ENCODE results near the gene CELF2.

Gene CELF2

DNA sequence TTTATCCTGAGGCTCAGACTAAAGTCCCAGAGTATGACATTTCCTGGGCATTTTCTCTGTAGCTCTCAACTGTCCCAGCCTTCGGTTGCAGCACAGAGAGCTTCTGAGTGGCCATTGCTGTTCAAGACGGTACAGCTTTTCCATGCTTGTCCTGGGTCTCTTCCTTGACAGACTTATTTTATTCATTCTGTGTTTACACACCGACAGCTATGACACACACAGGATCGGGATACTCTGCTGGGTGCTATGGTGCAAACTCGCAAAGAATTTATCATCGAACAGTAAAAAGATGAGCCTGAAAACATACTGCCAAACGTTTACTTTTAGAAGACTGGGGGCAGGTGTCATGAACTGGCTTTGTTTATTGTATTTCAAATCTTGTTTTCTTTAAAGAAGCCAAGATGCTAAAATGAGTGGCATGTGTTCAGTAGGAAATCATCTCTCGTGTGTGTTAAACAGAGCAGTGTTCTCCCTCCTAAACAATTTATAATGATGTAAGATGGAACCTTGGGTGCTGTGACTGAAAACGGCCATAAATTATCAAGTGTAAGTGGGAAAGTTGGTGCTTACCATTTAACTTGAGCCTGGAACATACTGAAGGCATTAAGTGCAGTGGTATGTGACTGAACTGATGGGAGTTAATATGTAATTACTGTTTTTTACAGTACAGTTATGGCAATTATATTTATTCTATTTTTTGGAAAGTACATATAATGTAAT lies 120.8 kb downstream of the CELF2 start:
- no peak for DNase-seq

DNA sequence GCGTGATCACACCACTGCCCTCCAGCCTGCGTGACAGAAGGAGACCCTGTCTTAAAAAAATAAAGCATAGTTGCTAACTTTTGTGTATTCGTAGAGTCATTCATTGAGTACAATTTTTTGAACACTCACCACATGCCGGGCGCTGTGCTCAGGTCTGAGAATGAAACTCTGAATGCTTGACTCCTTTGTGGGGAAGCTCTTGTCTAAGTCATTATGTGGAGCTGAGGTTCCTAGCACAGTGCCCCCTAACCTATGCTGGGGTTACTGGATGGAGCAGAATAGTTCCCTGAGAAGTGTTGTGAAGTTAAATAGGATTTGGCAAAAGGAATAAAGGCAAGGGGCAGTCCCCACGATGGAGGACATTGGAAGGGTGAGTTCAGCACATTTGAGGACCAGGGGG lies 123.3 kb downstream of the CELF2 start:
- DNase-seq = no peak

DNA sequence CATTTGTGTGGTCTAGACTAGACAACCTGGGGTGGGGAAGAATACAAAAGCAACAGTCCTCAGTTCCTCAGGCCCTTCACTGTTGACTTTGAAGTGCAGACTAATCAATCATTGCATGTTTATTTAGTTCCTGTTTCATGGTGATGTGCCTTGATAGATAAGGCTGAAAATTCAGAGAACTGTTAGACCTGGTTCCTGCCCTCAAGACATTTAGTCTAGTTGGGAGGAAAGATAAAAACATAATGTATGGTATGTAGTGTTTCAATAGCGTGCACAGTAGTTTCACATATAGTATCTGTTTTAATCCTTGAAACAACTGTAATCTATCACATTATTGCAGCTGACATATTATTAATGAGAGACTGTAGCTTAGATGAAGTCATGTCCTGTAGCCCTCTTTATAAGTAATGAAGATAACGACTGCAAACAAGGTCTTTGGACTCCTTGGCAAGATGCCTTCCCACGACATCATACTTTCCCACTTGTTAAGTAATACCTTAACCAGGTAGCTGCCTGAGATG lies 124.0 kb downstream of the CELF2 start:
- DNase-seq = no peak

- no peak for DNase-seq
These were observed 125.1 kb downstream of the CELF2 start for GRCh38 chr10:11142777-11143176.

- no peak for DNase-seq
These were observed 125.6 kb downstream of the CELF2 start for GRCh38 chr10:11143242-11143641.

- DNase-seq = no peak
These were observed 127.2 kb downstream of the CELF2 start for GRCh38 chr10:11144626-11145494.

GRCh38 chr10:11145495-11145855 lies 127.8 kb downstream of the CELF2 start:
- no peak for DNase-seq

DNA sequence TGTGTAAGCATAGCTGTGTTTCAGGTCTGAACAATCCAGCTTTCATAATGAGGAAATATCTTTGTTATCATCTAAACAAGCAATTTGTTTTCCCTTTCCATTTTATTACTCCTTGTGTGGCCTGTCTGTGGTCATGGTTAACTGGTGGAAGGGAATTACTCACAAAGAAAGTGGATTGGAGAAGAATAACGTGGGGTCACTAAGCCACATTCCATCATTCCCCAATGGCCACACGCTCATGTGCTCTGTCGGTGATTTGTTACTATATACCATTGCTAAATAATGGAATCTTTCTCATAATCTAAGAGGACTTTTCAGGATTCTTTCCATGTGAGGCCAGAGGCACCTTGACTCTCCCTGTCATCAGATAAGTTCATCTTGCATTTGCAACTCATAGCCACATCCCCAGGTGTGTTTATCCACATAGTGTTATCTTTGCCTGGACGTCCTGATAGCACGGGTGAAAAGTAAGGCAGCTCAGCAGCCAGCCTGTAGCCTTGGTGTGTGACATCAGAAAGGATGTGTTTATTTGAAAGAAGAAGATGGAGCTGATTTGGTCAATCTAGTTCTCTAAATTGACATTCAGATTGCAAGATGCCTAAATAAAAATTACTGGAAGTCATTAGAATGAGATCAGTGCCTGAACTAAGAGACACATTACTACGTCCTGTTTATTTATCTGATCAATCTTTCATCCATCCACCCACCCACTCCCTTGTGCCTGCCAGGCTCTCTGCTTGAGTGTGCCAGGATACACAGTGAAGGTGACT lies 128.9 kb downstream of the CELF2 start:
- DNase-seq = no peak

- no peak for DNase-seq
These were observed 130.1 kb downstream of the CELF2 start for GRCh38 chr10:11147722-11148121.

- DNase-seq = no peak
These were observed 130.7 kb downstream of the CELF2 start for GRCh38 chr10:11148142-11149028.

- no peak for DNase-seq
These were observed 132.1 kb downstream of the CELF2 start for GRCh38 chr10:11149807-11150141.

DNA sequence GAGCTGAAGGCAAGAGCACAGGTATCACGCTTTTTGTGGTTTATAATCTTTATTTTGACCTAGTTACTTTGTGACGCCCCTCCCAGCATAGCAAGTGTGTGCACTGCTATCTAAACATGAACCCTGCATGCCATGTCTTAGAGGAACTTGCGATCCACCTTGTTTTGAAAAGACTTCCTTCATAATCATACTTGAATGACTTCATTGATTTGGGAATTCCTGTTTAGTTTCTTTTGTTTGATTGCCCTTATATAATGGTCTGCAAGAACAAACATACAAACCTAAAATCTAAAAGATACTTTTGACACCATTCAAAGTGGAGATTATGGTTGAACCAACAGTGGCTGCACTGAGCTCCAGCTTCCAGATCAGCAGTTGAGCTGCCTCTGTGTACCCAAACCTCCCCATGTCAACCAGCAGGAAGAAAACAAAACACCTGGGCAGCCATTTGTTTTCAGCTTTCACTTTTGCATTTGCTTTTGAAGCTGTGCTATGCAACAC lies 132.6 kb downstream of the CELF2 start:
- no peak for DNase-seq

GRCh38 chr10:11150879-11151415 lies 133.3 kb downstream of the CELF2 start:
- DNase-seq = no peak

DNA sequence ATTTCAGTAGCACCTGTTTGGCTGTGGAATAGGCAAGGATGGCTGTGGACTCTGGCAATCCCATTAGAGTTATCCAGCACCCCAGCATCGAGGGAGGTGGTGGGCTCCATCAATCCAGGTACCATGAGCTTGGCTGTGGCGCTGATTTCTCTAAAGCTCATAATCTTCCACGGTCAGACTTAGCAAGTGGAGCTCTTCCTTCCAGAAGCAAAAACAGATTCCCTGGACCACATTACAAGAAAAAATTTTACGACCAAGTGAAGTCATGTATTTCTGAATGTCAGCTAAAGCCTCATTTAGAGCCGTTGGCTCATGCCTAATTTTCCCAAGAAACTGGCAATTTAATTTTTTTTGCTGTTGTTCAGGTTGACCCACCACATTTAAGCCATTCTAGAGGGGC lies 135.1 kb downstream of the CELF2 start:
- no peak for DNase-seq

DNA sequence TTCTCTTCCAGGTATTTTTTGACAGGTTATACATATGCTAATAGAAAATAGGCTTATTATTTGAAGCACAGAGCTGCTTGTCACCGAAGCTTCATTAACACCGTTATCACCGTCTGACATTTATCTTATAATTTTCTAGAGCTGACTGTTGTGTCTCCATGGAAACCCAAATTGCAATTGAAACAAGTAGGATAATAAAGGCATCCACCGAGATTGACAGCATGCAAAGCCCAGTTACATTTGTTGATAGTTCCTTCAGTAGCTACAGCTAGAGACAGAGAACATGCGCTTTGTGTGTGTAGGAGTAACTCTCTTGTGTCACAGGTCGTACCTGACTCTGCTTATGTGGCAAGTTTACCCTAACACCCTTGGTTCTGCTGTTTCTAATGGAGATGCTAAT lies 135.6 kb downstream of the CELF2 start:
- DNase-seq = no peak

GRCh38 chr10:11153766-11154165 lies 136.1 kb downstream of the CELF2 start:
- DNase-seq = peak; percentile 2

GRCh38 chr10:11154333-11154732 lies 136.7 kb downstream of the CELF2 start:
- DNase-seq = no peak

DNA sequence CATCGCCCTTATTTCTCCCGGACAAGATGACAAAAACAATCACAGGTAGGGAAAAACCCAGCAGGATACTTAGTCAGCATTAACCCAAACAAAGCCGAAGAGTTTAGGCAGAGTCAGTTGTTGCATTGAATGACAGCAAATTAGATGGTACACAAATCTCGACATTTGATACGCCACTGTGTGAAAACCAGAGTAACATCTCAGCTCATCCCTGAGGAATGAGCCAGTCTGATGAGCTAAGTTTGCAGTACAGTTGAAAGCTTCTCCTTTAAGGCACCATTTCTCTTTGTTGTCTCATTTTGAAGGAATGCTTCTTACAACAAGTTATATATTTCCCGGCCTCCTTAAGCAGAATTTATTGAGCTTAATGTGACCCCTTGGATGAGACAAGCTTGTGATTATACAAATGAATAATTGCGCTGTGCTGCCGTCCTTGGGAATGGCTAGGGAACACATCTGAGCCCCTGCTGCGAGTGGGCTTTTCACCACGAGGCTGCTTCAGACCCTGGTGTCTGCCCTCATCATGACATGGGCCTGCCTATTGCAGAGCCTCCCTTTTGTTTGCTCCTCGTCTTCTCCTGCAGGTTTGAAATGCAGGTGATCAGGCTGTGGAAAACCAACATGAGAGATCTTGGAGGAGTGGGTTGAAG lies 137.3 kb downstream of the CELF2 start:
- no peak for DNase-seq

DNA sequence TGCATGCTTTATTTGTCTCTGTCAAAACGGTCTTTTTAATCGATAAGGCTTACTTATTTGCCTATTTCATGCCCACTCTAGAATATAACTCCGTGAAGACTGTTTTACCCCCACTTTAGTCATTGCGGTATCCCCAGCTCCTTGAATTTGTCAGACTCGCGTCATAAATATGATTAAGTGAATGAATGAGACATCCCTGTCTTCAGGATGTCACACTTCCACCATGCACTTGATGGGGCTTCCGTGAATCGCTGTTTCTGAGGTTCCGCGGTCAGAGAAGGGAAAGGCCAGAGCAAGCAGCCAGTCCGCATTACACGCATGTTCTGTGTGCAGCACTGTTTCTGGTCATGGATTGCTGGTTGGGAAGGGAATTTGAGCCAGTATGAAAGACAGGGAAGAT lies 138.8 kb downstream of the CELF2 start:
- no peak for DNase-seq

GRCh38 chr10:11157292-11158076 lies 139.8 kb downstream of the CELF2 start:
- DNase-seq = no peak

DNA sequence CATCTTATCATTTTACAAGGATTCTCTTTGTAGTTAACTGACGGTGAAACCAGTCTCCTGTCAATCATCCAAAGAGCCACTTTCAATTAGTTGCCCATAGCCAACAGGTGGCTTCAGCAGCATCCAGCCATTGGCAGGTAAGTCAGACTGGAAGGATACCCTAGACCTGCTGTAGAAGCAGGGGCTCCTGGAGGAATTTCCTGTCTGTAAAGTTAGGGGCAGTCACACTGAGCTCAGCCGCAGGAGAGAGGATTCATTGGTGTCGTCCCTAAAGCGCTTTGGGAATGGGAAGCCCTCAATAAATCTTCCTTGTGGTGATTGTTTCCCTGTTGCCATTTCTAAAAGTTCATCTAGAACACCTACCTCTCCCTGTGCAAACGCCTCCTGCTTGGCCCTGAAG lies 140.4 kb downstream of the CELF2 start:
- DNase-seq = no peak

All from DMS 273 treated with DMSO at 0.1 percent for 48 hours (cell line).